NCI-H1436 treated with DMSO at 0.1 percent for 48 hours (cell line): ENCODE results near the gene LRMDA.

Experiments used
- DNase-seq: peaks from one replicate; lab custom pipeline; 2025; lab: John Stamatoyannopoulos, UW

Gene LRMDA

GRCh38 chr10:75956624-75957023 is 525.2 kb downstream of the LRMDA start:
- no peak for DNase-seq

GRCh38 chr10:75957314-75958120 is 526.1 kb downstream of the LRMDA start:
- DNase-seq: no peak

DNA sequence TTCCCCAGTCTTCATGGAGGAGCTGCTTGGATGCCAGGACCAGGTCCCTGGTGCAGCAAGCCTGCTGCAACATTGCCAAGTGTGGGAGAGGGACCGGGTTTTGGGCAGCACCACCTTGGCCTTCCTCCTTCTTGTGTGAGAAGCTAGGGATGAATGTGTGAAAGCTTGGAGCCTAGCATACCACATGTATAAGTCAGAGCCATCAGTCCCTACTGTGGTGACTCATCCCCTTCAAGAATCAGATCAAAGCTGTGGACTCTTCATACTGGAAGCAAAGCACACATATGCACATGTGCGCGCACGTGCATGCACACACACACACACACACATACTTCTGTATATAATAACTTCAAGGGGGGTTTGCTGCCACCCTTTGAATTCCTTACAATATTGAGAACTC is 527.8 kb downstream of the LRMDA start:
- no peak for DNase-seq

GRCh38 chr10:75959912-75960311 is 528.5 kb downstream of the LRMDA start:
- DNase-seq: no peak

- no peak for DNase-seq
Observed at GRCh38 chr10:75962395-75963061, 531.1 kb downstream of the LRMDA start.

DNA sequence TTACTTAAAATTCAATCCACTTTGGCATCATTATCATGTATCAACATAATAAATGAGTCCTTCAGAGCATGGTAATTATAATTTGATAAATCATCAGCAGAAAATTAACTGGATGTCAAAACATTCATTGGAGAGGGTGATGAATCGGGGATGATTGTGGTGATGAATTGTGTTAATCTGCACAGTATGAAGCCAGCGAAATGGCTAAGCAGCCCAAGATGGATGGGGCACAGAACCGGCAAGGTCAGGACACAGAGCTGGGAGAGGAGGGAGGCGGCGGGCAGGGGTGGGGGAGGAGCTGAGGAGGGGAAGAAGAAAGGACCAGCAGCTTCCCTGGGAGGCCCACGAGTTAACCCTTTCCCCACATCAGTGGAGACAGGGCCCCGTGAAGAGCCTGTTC is 536.1 kb downstream of the LRMDA start:
- DNase-seq: no peak

- DNase-seq: no peak
Observed at GRCh38 chr10:75969031-75969430, 537.6 kb downstream of the LRMDA start.

GRCh38 chr10:75971402-75972211 is 540.2 kb downstream of the LRMDA start:
- DNase-seq: no peak

DNA sequence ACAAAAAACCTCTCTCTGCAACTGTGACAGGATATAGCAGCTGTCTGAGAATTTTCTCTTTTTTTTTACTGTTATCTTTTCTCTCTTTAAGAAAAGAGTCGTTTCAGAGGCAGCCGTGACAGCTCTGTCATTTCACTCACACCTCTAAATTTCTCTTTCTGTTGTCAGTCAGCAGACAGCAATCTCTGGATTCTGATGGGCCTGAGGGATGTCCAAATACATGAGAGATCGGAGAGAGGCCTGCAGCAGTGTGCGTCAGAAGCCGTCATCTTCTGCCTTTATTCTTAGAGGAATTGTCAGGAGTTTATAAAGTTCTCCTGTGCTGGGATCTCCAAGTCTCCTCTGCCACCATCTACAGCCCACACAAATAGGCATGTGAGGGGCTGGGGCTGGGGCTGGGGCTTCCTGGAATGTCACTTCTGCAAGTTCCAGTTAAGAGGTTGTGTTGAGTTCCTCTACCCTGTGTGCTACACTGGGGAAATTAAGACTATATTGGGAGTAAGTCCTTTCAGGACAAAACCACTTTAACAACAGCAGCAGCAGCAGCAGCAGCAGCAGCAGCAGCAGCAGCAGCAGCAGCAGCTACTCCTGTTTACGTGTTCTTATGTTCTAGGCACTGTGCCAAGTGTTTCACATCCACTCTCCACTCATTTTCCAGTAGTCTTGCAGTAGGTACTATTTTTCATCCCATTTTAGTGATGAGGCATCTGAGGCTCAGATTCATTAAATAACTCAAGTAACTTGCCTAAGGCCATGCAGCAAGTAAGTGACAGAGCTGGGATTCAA is 541.3 kb downstream of the LRMDA start:
- no peak for DNase-seq

DNA sequence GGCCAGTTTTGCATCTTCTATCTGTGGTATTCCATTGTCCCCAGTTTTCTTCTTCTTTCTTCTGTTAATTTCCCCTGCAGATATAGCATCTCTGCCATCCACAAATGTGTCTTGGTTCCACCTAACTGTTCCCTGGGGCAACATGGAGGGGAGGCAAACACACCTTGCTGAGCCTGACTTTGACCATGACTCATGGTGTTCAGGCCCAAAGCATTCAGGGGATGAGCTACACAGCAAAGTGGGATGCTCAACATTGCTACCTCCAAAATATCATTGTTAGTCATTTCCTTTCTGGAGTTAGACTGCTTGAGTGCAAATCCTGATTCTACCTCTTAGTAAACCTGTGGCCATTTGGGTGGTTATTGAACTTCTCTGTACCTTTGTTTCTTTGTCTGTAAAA is 542.7 kb downstream of the LRMDA start:
- no peak for DNase-seq

- DNase-seq: no peak
Observed at GRCh38 chr10:75976681-75977080, 545.3 kb downstream of the LRMDA start.

GRCh38 chr10:75977139-75977538 is 545.7 kb downstream of the LRMDA start:
- DNase-seq: no peak

DNA sequence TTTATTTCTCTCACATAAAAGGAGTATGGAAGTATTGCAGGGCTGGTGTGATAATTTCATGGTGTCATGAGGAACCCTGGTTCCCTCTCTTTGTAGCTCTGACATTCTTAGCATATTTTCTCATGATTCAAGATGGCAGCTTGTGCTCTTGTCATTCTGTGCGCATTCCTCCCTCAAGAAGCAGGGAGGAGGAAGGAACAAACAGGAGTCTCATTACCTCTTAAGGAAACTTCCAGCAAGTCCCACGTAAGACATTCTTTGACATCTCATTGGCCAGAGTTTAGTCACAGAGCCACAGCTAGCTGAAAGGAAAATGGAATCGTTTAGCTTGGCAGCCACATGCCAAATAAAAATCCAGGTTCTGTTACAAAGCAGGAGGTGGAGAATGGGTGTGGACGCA is 546.8 kb downstream of the LRMDA start:
- DNase-seq: no peak

GRCh38 chr10:75980419-75981002 is 549.1 kb downstream of the LRMDA start:
- no peak for DNase-seq

DNA sequence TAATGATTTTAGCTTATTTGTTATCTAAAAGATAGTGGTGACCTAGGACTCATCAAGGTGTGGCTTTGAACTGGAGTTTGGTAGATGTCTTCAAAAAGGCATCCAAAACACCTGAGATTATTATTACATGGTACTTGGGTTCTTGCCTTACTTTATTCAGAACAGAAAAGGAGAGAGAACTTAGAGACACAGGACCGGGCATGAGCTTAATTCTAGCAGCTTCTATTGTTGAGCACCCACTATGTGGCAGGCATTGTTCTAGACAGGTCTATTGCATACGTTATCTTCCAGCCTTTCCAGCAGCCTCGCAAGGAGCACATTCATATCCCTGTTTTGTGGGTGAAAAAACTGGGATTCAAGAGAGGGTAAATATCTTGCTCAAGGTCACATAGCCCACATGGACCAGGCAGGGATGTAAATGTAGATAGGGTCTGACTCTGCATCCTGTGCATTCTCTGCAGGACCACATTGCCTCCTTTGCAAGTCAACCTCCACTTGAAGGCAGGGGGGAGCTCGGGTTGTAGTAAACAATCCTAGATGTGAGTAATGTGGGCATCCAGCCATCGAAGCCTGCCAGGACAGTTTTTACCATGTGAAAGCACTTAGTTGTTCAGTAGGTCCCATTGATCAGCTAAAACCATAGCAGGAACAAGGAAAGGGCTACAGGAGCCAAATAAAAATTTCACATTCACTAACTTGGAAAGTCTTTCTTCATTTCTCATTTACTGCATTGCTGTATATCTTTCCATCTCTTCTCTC is 551.4 kb downstream of the LRMDA start:
- no peak for DNase-seq

DNA sequence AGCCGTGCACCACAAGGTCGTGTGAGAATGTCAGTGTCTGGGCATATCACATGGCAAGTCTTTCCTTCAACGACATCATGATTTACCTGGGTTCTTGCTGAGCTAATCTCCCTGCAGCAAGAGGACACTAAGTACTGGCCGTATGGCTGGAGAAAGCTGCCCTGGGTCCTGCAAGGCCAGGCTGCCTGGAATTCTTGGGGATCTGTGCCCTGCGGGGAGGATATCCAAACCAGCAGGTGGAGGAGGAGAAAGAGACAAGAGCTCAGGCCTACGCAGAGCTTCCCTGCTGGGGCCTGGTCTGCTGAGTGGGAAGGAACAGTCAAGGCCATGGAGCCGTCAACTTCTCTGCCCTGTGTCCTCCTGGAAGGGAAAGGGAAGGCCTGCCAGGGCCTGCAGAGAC is 552.6 kb downstream of the LRMDA start:
- no peak for DNase-seq

DNA sequence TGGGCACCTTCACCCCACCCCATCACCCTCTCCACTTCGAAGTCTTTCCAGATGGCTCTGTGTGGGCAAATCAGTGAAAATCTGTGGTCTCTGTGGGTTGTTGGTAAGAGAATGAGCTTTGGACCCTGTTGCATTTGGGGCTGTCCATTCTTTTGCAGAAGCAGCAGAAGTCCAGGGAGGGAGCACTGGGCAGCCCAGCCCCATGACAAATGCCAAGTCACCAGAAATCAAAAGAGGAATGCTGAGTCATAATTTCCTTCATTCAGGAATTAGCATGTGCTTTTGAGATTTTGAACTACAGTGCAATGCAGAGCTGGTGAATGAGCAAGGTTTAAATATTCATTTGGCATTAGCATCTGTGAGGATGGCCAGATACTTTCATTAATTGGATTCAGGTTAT is 556.2 kb downstream of the LRMDA start:
- no peak for DNase-seq

GRCh38 chr10:75994357-75995040 is 563.1 kb downstream of the LRMDA start:
- DNase-seq: no peak

- DNase-seq: no peak
Observed at GRCh38 chr10:75995041-75995430, 563.6 kb downstream of the LRMDA start.

- DNase-seq: no peak
Observed at GRCh38 chr10:75995720-75996119, 564.3 kb downstream of the LRMDA start.
